GM18907 (cell line): ENCODE results near the gene MAD2L1BP.

Source experiments
- ATAC-seq: cut with Tn5 transposase; IDR thresholded peaks from one replicate; pipeline ENCODE4 v1.9.1; 2021; ENCODE audit warnings: mild to moderate bottlenecking, moderate library complexity; ENCODE audit not compliant: unreplicated experiment

Gene MAD2L1BP

GRCh38 chr6:43665376-43665775 lies 29.7 kb downstream of the MAD2L1BP start:
- no peak for ATAC-seq

GRCh38 chr6:43666196-43666920 lies 30.7 kb downstream of the MAD2L1BP start:
- ATAC-seq = no peak

- no peak for ATAC-seq
These were observed 31.9 kb downstream of the MAD2L1BP start for GRCh38 chr6:43667245-43668150.

- no peak for ATAC-seq
These were observed 32.8 kb downstream of the MAD2L1BP start for GRCh38 chr6:43668151-43669028.

GRCh38 chr6:43669050-43669921 lies 33.6 kb downstream of the MAD2L1BP start:
- ATAC-seq = no peak

- ATAC-seq = no peak
These were observed 34.4 kb downstream of the MAD2L1BP start for GRCh38 chr6:43669922-43670622.

GRCh38 chr6:43670623-43670986 lies 35.0 kb downstream of the MAD2L1BP start:
- no peak for ATAC-seq

GRCh38 chr6:43671011-43671800 lies 35.6 kb downstream of the MAD2L1BP start:
- no peak for ATAC-seq

- ATAC-seq = no peak
These were observed 36.4 kb downstream of the MAD2L1BP start for GRCh38 chr6:43671801-43672690.

- no peak for ATAC-seq
These were observed 37.9 kb downstream of the MAD2L1BP start for GRCh38 chr6:43673444-43674084.

- no peak for ATAC-seq
These were observed 38.7 kb downstream of the MAD2L1BP start for GRCh38 chr6:43674291-43674690.

- no peak for ATAC-seq
These were observed 39.3 kb downstream of the MAD2L1BP start for GRCh38 chr6:43674921-43675320.

GRCh38 chr6:43676962-43677606 lies 41.4 kb downstream of the MAD2L1BP start:
- no peak for ATAC-seq

- no peak for ATAC-seq
These were observed 42.1 kb downstream of the MAD2L1BP start for GRCh38 chr6:43677759-43678158.

GRCh38 chr6:43678341-43678740 lies 42.7 kb downstream of the MAD2L1BP start:
- no peak for ATAC-seq

GRCh38 chr6:43679057-43679456 lies 43.4 kb downstream of the MAD2L1BP start:
- ATAC-seq = no peak
